HG03175 (cell line): ENCODE results near the gene CASP12.
"Not testable (repeated sequence)": the region's sequence is repeated elsewhere in the genome, so short reads cannot be mapped to it uniquely, and the experiment has no call there.

ENCODE experiments used
- ATAC-seq: cut with Tn5 transposase; IDR thresholded peaks from one replicate; pipeline ENCODE4 v1.9.1; 2021; ENCODE audit warnings: mild to moderate bottlenecking, moderate library complexity; ENCODE audit not compliant: unreplicated experiment

Gene CASP12

DNA sequence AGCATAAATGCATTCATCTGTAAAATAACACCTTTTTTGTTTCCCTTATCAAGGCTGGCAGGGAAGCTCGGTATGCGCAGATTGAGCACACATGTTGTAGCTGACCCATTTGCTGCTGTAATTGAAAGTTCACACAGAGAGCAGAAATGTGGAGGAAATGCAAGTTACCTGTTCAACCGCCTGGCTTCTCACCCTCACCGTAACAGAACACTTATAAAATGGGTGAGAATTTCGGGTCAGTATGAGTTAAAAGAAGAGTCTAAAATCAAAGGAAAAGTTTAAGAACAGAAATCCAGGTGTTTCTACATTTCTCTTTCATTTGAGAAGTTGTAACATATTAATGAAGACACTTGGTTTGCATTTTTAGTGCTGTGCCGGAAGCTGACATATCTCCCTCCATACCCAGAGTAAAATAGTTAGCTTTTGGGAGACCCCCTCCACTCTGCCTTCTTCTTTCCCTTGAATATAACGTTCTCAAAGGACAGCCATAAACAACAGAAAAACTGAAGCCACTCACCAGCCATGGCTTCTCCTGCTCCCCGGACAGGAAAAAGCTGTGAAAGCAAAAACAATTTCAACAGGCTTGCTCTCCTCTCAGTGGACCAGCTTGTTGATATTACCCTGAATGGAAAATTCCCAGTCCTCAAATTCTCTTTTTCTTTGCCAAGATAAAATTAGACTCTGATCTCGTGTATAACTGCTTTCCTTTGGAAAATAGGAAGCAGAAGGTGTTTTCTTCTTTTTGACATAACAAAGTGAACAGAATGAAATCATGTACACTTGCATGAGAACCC is at the start of gene CASP12:
Gene CASP12, minus strand, starts transcription at position 570 of the 794 bp plus-strand sequence.
- peak; percentile 91 for ATAC-seq

DNA sequence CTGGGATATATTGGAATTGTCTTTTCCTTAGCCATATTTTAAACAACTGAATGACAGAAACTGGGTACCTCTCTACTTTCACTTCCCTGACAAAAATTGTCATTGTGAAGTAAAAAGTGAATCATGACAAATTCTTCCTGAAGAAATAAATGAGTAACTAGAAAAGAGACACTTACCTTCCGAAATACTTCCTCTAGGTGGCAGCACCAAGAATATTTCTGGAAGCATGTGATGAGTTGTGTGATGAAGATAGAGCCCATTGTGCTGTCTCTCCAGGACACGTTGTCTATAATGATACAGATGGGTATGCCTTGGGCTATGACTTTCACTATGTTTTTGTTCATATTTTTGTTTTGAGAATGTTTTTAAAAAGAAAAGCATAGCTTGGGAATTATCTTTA is 48.6 kb upstream of the CASP12 start:
- ATAC-seq, result peak; percentile 95

DNA sequence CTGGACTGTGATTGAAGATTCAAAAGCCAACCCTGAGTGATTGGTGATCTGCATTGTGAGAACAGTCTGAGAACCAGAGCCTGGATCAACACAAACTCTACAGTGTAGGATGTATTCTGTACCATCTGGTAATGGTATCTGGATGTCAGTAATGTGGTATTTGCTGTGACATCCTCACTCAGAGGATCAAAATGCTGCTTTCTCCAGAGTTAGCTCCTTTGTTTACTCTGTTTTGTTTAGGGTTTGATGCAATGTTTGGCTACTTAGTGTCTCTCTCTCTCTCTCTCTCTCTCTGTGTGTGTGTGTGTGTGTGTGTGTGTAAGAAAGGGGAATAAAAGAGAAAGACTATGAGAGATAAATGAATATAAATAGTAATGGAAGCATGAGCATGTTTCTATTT is 45.8 kb upstream of the CASP12 start:
- ATAC-seq, result no peak

DNA sequence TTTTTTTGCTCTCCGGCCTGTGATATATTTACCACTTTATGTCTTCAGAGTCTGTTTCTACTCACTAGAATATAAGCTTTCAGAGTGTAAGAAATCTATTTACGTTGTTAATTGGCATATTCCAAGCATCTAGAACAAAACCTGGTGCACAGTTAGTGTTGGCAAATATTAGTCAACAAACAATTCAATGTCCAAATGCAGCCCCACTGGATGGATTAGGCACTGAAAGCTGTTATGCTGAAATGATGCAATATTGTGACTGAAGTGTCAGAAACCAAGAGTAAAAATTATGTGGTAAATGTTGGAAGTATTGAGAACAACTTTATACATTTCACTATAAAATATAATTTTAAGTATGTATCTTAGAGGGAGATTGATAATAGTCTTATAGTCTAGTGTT is 45.3 kb upstream of the CASP12 start:
- no peak for ATAC-seq

DNA sequence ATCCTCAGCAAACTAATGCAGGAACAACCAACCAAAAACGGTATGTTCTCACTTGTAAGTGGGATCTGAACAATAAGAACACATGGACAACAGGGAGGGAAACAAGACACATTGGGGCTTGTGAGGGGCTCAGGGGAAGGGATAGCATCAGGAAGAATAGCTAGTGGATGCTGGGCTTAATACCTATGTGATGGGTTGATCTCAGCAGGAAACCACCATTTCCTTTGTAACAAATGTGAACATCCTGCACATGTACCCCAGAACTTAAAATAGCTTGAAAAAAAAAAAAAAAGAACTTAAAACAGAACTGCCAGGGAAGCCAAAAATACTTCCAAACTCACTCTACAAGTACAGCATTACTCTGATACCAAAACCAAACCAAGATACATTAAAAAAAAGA is 36.3 kb upstream of the CASP12 start:
- no peak for ATAC-seq

DNA sequence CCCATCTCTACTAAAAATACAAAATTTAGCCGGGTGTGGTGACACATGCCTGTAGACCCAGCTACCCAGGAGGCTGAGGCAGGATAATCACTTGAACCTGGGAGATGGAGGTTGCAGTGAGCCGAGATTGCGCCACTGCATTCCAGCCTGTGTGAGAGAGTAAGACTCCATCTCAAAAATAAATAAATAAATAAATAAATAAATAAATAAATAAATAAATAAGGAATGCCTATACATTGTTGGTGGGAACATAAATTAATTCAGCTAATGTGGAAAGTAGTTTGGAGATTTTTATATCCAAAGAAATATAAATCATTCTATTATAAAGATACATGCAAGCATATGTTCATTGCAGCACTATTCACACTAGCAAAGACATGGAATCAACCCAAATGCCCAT is 35.8 kb upstream of the CASP12 start:
- ATAC-seq, result not testable (repeated sequence)

DNA sequence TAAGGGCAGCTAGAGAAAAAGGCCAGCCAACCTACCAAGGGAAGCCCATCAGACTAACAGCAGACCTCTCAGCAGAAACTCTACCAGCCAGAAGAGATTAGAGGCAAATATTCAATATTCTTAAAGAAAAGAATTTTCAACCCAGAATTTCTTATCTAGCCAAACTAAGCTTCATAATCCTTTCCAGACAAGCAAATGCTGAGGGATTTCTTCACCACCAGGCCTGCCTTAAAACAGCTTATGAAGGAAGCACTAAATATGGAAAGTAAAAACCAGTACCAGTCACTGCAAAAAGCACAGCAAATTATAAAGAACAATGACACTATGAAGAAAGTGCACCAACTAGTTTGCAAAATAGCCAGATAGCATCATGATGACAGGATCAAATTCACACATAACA is 30.6 kb upstream of the CASP12 start:
- no peak for ATAC-seq

DNA sequence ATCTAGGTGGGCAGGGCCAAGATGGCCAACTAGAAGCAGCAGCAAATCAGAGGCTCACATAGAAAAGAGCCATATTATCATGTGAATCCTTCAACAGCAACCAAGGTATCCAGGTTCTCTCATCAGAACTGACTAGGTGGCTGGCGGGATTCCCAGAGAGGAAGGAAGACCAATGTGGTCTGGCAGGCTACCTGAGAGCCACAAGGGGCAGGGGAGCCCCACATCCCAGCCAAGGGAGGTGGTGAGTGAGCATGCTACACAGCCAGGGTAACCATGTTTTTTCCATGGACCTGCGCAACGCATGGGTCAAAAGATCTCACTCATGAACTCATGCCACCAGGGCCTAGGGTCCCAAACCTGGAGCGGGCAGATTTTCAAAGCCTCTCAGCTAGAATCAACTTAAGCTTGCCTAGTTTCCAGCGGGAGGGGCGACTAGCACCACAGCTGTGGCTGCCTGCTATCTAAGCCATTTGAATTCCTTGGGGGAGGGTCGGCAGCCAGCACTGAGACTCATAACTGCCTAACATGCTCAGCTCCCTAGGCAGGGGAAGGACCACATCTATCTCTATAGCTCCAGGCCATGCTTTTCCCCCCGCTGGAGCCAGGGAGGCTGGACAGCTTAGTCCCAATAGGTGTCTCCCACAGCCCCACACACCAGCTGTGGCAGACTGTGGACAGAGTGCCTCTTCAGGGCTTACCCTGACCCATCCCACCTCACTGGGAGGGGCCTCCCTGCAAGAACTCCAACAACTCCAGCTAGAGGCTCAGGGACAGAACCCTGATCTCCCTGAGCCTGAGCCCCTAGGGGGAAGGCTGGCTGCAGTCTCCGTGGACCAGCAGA is 28.7 kb upstream of the CASP12 start:
- ATAC-seq, result no peak

DNA sequence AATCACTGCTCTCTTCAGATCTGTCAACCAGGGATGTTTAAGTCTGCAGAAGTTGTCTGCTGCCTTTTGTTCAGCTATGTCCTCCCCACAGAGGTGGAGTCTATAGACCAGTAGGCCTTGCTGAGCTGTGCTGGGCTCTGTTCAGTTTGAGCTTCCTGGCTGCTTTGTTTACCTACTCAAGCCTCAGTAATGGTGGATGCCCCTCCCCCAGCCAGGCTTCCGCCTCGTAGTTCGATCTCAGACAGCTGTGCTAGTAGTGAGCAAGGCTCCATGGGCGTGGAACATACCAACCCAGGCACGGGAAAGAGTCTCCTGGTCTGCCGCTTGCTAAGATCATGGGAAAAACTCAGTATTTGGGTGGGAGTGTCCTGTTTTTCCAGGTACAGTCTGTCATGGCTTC is 27.6 kb upstream of the CASP12 start:
- no peak for ATAC-seq

DNA sequence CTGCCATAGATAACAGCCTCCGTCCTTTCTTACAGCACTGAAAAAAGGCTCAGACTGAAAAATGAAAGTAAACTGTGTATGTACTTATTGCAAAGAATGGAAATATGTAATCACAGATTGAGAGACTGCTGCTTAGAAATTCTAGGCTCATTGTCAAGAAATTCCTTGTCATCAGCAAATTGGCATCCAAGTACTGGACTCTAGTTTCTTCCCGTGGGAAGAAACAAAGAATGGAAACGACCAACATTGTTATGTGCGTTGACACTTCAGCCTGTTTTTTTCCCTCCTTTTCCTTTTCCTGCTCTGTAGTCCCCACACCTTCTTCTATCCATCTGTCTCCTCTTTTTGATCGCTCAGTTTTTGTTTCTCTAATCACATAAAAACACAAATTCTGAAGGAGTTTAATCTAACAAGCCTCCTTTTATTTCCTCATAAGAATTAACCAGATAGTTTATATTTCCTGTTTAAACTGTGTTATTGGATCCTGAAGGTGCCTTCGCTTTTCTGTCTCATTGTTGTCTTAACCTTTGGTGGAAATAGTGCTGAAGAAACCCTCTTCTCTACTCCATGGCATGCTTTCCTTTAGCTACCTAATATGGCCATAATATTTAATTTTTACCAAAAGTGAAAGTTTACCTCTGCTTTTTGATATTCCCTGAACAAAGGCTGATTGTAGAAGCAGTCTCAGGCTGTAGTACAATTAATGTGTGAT is 20.0 kb upstream of the CASP12 start:
- peak; percentile 69 for ATAC-seq

DNA sequence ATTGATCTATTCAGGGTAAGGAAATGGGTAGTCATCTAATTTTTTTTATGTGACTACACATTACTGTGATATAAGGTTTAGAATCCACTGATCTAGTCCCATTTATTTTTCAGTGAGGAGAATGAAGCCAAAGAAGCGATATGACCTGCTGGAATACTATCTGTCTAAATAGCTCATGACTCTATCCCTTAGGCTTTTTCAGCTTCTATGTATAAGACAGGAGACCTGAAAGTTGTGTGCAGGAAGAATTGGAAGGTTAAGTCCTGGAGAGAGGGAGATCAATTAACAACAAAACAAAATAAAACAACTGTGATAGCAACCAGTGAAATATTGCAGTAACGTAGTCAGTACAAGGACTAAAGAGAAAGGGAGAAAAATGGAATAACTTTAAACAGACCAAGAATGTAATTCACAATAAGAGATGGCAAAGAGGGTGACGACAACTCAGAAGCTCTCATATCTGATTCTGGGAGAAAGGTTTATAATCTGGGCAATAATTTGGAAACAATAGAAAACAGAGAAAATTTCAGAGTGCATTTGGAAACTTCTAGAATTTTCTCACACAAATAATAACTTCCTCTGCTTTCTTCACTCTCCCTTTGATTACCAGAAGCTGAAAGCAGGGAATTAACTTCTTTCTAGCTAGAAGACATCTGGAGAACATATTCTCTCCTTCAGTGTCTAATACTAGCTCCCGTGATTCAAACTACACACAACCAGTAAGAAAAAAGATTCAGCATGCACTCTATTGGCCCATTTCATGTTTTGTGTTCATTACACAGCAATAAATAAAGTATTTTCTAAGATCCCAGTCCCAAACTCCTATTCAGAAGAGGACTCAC is 19.2 kb upstream of the CASP12 start:
- ATAC-seq, result peak; percentile 35

DNA sequence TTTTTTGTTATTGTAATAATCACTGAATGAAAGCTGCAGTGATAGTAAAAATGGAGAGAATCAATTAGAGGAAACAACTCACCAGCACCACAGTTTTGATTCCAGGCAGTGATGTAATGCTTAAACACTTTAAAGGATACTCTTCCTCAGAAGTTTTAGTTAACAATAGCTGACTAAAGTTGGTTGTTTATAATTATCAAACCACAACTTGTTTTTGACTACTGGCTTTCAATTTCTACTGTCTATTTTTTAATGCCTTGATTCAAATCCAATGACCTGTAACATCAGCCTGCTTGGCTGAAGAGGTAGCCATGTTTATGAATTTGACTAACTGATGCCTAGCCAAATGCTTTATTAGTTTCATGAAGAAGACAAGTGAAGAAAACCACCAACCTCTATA is 18.2 kb upstream of the CASP12 start:
- no peak for ATAC-seq

DNA sequence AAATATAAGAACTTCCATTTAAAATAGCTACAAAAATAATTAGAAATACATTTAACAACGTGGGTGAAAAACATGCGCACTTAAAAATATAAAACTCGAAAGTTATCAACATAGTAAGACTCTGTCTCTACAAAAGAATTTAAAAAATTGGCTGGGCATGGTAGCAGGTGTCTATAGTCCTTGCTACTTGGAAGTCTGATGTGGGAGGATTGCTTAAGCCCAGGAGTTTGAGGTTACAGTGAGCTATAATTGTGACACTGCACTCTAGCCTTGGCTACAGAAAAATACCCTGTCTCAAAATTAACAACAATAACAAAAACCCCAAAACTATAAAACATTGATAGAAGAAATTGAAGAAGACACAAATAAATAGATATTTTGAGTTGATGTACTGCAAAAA is 13.8 kb upstream of the CASP12 start:
- ATAC-seq, result no peak

DNA sequence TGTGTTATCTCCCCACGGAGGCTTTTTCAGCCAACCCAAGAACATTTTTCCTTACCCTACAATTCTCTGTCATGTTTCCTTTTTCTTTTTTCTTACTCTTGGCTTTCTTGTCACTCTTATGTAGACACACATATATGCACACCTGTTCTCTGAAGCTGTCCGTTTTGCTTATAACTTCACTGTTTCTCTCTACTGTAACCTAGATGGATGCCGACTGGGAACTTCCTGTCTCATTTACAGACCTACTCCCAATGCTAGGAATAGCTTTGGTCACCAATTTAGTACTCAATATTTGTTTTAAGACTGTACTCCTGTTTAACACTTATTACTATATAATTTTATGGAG is 9.9 kb upstream of the CASP12 start:
- ATAC-seq, result no peak

DNA sequence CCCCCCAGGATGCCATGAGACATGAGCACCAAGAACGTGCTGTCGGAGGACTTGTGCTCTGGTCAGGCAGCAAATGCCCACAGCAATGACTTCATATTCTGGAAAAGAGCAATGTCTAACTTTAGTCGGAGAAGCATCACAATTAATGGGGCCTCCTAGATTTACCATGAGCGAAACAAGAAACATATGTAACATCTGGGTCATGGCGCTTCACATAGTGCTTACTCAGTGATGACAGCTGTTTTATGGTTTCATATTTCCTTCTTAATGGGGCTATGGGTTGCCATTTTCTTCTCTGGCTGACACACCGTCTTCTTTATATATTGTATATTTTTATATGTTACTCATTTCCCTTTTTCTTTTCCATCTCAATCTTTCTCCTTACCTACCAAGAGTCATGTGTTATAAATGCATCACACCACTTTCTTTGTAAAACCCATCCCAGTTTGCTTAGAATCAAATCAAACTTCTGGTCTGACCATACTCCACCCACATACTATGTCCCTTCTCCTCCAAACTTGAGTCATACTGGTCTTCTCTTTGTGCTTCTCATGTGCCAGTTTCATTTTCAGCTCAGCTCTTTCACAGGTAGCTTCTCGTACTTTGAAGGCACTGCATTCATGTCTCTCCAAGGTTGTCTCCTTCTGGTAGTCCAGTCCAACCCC is 9.4 kb upstream of the CASP12 start:
- ATAC-seq, result peak; percentile 84

DNA sequence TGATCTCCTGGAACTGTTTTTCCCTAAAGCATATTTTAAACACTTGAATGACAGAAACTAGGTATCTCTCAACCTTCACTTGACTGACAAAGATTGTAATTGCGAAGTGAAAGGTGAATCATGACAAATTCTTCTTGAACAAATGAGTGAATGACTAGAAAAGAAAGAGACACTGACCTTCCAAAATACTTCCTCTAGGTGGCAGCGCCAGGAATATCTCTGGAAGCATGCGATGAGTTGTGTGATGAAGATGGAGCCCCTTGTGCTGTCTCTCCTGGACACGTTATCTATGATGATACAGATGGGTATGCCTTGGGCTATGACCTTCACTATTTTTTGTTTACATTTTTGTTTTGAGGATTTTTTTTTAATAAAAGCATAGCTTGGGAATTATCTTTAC is 7.0 kb upstream of the CASP12 start:
- no peak for ATAC-seq

DNA sequence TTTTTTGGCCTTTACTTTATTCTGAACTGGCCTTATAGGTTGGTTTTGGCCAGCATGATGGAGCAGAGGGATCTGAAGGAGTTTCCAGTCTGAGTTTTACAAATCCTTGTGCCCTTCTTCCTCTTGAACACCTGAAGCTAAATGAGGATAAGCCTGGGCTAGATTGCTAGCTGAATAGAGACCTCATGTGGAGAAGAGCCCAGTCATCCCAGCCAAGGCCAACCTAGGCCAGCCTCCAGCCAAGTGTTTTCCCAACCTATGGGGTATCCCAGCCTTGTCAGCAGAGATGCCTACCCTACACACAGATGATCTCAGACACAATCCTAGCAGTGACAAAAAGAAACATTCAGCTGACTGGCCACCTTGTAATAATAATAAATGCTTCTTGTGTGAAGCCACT is 966 bp upstream of the CASP12 start:
- no peak for ATAC-seq

DNA sequence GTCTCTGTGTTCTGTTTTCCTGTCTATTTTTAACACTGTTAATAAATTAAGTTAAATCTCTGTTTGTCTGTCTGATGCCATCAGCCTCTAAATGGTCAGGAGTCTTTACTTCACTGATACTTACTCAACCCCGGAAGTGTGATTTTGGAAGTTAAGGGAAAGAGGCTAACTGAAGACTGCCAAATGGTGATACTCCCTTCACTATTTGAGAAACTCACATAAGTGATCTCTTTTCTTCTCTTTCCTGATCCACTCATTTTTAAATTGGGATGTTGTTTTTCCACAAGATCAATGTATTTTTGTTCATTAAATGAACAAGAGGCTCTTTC is 389 bp upstream of the CASP12 start:
- ATAC-seq, result no peak

DNA sequence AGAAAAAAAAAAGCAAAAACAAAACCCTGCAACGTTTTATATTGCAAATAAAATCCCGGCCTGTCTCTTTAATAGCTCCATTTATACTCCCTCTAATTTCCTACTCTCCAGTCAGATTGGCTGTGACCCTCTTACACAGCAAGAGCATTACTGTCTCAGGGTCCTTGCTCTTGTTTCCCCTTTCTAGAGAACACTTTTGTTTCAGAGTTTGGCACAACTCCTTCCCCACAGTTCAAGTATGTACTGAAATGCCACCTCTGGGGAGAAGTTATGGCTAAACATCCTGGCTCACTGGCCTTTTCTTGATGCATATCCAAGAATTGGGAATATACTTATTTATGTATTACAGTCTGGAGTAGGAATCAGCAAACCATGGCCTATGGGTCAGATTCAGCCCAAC is 2.6 kb downstream of the CASP12 start:
- no peak for ATAC-seq

DNA sequence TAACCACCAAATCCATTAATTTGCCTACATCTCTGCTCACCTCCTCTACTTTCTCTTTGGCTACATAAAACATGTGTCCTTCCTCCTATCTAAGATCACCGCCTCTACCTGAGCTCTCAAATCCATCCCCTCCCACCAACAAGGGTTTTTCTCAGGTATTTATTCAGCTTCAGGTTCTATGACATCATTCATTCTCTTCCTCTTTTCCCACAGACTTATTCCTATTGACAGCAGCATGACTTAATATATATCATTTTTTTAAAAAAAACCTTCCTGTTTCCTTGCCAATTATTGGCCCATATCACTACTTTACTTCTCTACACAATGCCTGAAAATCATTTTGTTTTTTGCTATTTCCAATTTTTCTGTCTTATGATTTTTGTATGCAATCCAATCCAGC is 4.4 kb downstream of the CASP12 start:
- no peak for ATAC-seq
